ENCODE data around the gene POU2AF2. TPM values are rescaled to one million over a fixed set of nuclear protein-coding genes. Genes with fewer than 3 reads are reported as not detected.

Gene POU2AF2
- 1.0 TPM for total RNA-seq
- polyA plus RNA-seq: 0.32 TPM
- long read RNA-seq, donor 1: 0 reads
- long read RNA-seq, donor 2: 0 reads
- long read RNA-seq, donor 3: 0 reads
- long read RNA-seq, donor 4: 0 reads
- long read RNA-seq, donor 5: 0 reads
- long read RNA-seq, donor 6: 0 reads
- long read RNA-seq, donor 7: 0 reads
- long read RNA-seq, donor 8: 0 reads
- long read RNA-seq, donor 9: 0 reads
- long read RNA-seq, donor 10: 0 reads

- Histone ChIP-seq H3K9me3 (ENCODE audit: control insufficient read depth in 2 of 2, insufficient read depth in 1 of 2, low read length in 1 of 2) (no peaks in the 10 kb centered on the region), H3K4me3 (ENCODE audit: low read length in 2 of 2) (no peak within 1 kb of the TSS), H3K36me3 (ENCODE audit: control insufficient read depth in 2 of 2, insufficient read depth in 2 of 2, low read length in 1 of 2) (no peaks in the 10 kb centered on the region), H3K27ac (ENCODE audit: low read depth in 1 of 2, low read length in 1 of 2) (no peak within 1 kb of the TSS), H3K4me1 (ENCODE audit: control insufficient read depth in 2 of 2, insufficient read depth in 2 of 2, low read length in 2 of 2) (no peaks in the 10 kb centered on the region), H3K27me3 (ENCODE audit: control insufficient read depth in 2 of 2, insufficient read depth in 1 of 2, low read length in 1 of 2) (no peaks in the 10 kb centered on the region)
- DNase-seq (ENCODE audit: low read depth in 6 of 9, low spot score in 9 of 9): no peak
- WGBS: 100% methylated on average over 1 of the region's 1 CpG
Observed at GRCh38 chr11:111245425-111245824, at the start of gene POU2AF2. Gene POU2AF2, plus strand, starts transcription at chr11:111245725. Its CDS starts 129 bp downstream, at chr11:111245854.

GRCh38 chr11:111200010-111200534, 45.5 kb upstream of the POU2AF2 start:
- peaks cover 0 to 1% of the 10 kb centered on the region in 2 donors for H3K9me3 ChIP-seq (ENCODE audit: control insufficient read depth in 2 of 2, insufficient read depth in 1 of 2, low read length in 1 of 2)
- DNase-seq (ENCODE audit: low read depth in 6 of 9, low spot score in 9 of 9): no peak
- H3K4me1 ChIP-seq (ENCODE audit: control insufficient read depth in 2 of 2, insufficient read depth in 2 of 2, low read length in 2 of 2): no peaks in the 10 kb centered on the region
- no peak overlapping the region for H3K27ac ChIP-seq (ENCODE audit: low read depth in 1 of 2, low read length in 1 of 2)
- 66% methylated on average over 3 of the region's 3 CpGs for WGBS
- no peak overlapping the region for H3K4me3 ChIP-seq (ENCODE audit: low read length in 2 of 2)
- H3K36me3 ChIP-seq (ENCODE audit: control insufficient read depth in 2 of 2, insufficient read depth in 2 of 2, low read length in 1 of 2): no peaks in the 10 kb centered on the region
- no peaks in the 10 kb centered on the region for H3K27me3 ChIP-seq (ENCODE audit: control insufficient read depth in 2 of 2, insufficient read depth in 1 of 2, low read length in 1 of 2)

GRCh38 chr11:111204211-111204610, 41.3 kb upstream of the POU2AF2 start:
- no peaks in the 10 kb centered on the region for H3K9me3 ChIP-seq (ENCODE audit: control insufficient read depth in 2 of 2, insufficient read depth in 1 of 2, low read length in 1 of 2)
- no peaks in the 10 kb centered on the region for H3K4me1 ChIP-seq (ENCODE audit: control insufficient read depth in 2 of 2, insufficient read depth in 2 of 2, low read length in 2 of 2)
- H3K36me3 ChIP-seq (ENCODE audit: control insufficient read depth in 2 of 2, insufficient read depth in 2 of 2, low read length in 1 of 2): no peaks in the 10 kb centered on the region
- H3K27me3 ChIP-seq (ENCODE audit: control insufficient read depth in 2 of 2, insufficient read depth in 1 of 2, low read length in 1 of 2): no peaks in the 10 kb centered on the region
- no peak overlapping the region for H3K27ac ChIP-seq (ENCODE audit: low read depth in 1 of 2, low read length in 1 of 2)
- no peak overlapping the region for H3K4me3 ChIP-seq (ENCODE audit: low read length in 2 of 2)
- no peak for DNase-seq (ENCODE audit: low read depth in 6 of 9, low spot score in 9 of 9)

GRCh38 chr11:111205632-111206385, 39.7 kb upstream of the POU2AF2 start:
- WGBS: 86% methylated on average over 3 of the region's 3 CpGs

GRCh38 chr11:111206472-111206871, 39.1 kb upstream of the POU2AF2 start:
- Histone ChIP-seq H3K4me1 (ENCODE audit: control insufficient read depth in 2 of 2, insufficient read depth in 2 of 2, low read length in 2 of 2) (no peaks in the 10 kb centered on the region), H3K9me3 (ENCODE audit: control insufficient read depth in 2 of 2, insufficient read depth in 1 of 2, low read length in 1 of 2) (no peaks in the 10 kb centered on the region), H3K4me3 (ENCODE audit: low read length in 2 of 2) (no peak overlapping the region), H3K36me3 (ENCODE audit: control insufficient read depth in 2 of 2, insufficient read depth in 2 of 2, low read length in 1 of 2) (no peaks in the 10 kb centered on the region), H3K27ac (ENCODE audit: low read depth in 1 of 2, low read length in 1 of 2) (no peak overlapping the region), H3K27me3 (ENCODE audit: control insufficient read depth in 2 of 2, insufficient read depth in 1 of 2, low read length in 1 of 2) (no peaks in the 10 kb centered on the region)
- no peak for DNase-seq (ENCODE audit: low read depth in 6 of 9, low spot score in 9 of 9)
- WGBS: 81% methylated on average over 1 of the region's 1 CpG

More at GRCh38 chr11:111205632-111206385, 39.7 kb upstream of the POU2AF2 start:
- Histone ChIP-seq H3K9me3 (ENCODE audit: control insufficient read depth in 2 of 2, insufficient read depth in 1 of 2, low read length in 1 of 2) (no peaks in the 10 kb centered on the region), H3K4me3 (ENCODE audit: low read length in 2 of 2) (no peak overlapping the region), H3K4me1 (ENCODE audit: control insufficient read depth in 2 of 2, insufficient read depth in 2 of 2, low read length in 2 of 2) (no peaks in the 10 kb centered on the region), H3K27me3 (ENCODE audit: control insufficient read depth in 2 of 2, insufficient read depth in 1 of 2, low read length in 1 of 2) (no peaks in the 10 kb centered on the region), H3K36me3 (ENCODE audit: control insufficient read depth in 2 of 2, insufficient read depth in 2 of 2, low read length in 1 of 2) (no peaks in the 10 kb centered on the region), H3K27ac (ENCODE audit: low read depth in 1 of 2, low read length in 1 of 2) (no peak overlapping the region)
- no peak for DNase-seq (ENCODE audit: low read depth in 6 of 9, low spot score in 9 of 9)

GRCh38 chr11:111207213-111207612, 38.3 kb upstream of the POU2AF2 start:
- H3K27me3 ChIP-seq (ENCODE audit: control insufficient read depth in 2 of 2, insufficient read depth in 1 of 2, low read length in 1 of 2): no peaks in the 10 kb centered on the region
- DNase-seq (ENCODE audit: low read depth in 6 of 9, low spot score in 9 of 9): no peak
- H3K36me3 ChIP-seq (ENCODE audit: control insufficient read depth in 2 of 2, insufficient read depth in 2 of 2, low read length in 1 of 2): no peaks in the 10 kb centered on the region
- H3K27ac ChIP-seq (ENCODE audit: low read depth in 1 of 2, low read length in 1 of 2): no peak overlapping the region
- no peaks in the 10 kb centered on the region for H3K9me3 ChIP-seq (ENCODE audit: control insufficient read depth in 2 of 2, insufficient read depth in 1 of 2, low read length in 1 of 2)
- H3K4me3 ChIP-seq (ENCODE audit: low read length in 2 of 2): no peak overlapping the region
- WGBS: 89% methylated on average over 2 of the region's 2 CpGs
- no peaks in the 10 kb centered on the region for H3K4me1 ChIP-seq (ENCODE audit: control insufficient read depth in 2 of 2, insufficient read depth in 2 of 2, low read length in 2 of 2)

- 72% methylated on average over 4 of the region's 4 CpGs for WGBS
- H3K36me3 ChIP-seq (ENCODE audit: control insufficient read depth in 2 of 2, insufficient read depth in 2 of 2, low read length in 1 of 2): no peaks in the 10 kb centered on the region
- DNase-seq (ENCODE audit: low read depth in 6 of 9, low spot score in 9 of 9): no peak
Observed at GRCh38 chr11:111209543-111210355, 35.8 kb upstream of the POU2AF2 start.

GRCh38 chr11:111213256-111213655, 32.3 kb upstream of the POU2AF2 start:
- H3K4me3 ChIP-seq (ENCODE audit: low read length in 2 of 2): no peak overlapping the region
- DNase-seq (ENCODE audit: low read depth in 6 of 9, low spot score in 9 of 9): no peak
- 96% methylated on average over 3 of the region's 3 CpGs for WGBS
- no peaks in the 10 kb centered on the region for H3K4me1 ChIP-seq (ENCODE audit: control insufficient read depth in 2 of 2, insufficient read depth in 2 of 2, low read length in 2 of 2)
- no peak overlapping the region for H3K27ac ChIP-seq (ENCODE audit: low read depth in 1 of 2, low read length in 1 of 2)
- no peaks in the 10 kb centered on the region for H3K27me3 ChIP-seq (ENCODE audit: control insufficient read depth in 2 of 2, insufficient read depth in 1 of 2, low read length in 1 of 2)
- no peaks in the 10 kb centered on the region for H3K36me3 ChIP-seq (ENCODE audit: control insufficient read depth in 2 of 2, insufficient read depth in 2 of 2, low read length in 1 of 2)
- H3K9me3 ChIP-seq (ENCODE audit: control insufficient read depth in 2 of 2, insufficient read depth in 1 of 2, low read length in 1 of 2): no peaks in the 10 kb centered on the region

More at GRCh38 chr11:111209543-111210355, 35.8 kb upstream of the POU2AF2 start:
- Histone ChIP-seq H3K4me1 (ENCODE audit: control insufficient read depth in 2 of 2, insufficient read depth in 2 of 2, low read length in 2 of 2) (no peaks in the 10 kb centered on the region), H3K27ac (ENCODE audit: low read depth in 1 of 2, low read length in 1 of 2) (no peak overlapping the region), H3K27me3 (ENCODE audit: control insufficient read depth in 2 of 2, insufficient read depth in 1 of 2, low read length in 1 of 2) (no peaks in the 10 kb centered on the region), H3K4me3 (ENCODE audit: low read length in 2 of 2) (no peak overlapping the region), H3K9me3 (ENCODE audit: control insufficient read depth in 2 of 2, insufficient read depth in 1 of 2, low read length in 1 of 2) (no peaks in the 10 kb centered on the region)

GRCh38 chr11:111220721-111221120, 24.8 kb upstream of the POU2AF2 start:
- Histone ChIP-seq H3K9me3 (ENCODE audit: control insufficient read depth in 2 of 2, insufficient read depth in 1 of 2, low read length in 1 of 2) (no peaks in the 10 kb centered on the region), H3K4me3 (ENCODE audit: low read length in 2 of 2) (no peak overlapping the region), H3K36me3 (ENCODE audit: control insufficient read depth in 2 of 2, insufficient read depth in 2 of 2, low read length in 1 of 2) (no peaks in the 10 kb centered on the region), H3K27ac (ENCODE audit: low read depth in 1 of 2, low read length in 1 of 2) (no peak overlapping the region), H3K4me1 (ENCODE audit: control insufficient read depth in 2 of 2, insufficient read depth in 2 of 2, low read length in 2 of 2) (peaks cover 0 to 2% of the 10 kb centered on the region in 2 donors), H3K27me3 (ENCODE audit: control insufficient read depth in 2 of 2, insufficient read depth in 1 of 2, low read length in 1 of 2) (peaks cover 2 to 4% of the 10 kb centered on the region in 2 donors)
- DNase-seq (ENCODE audit: low read depth in 6 of 9, low spot score in 9 of 9): no peak
